ENCODE results near the gene NALCN.

GRCh38 chr13:101408992-101409656 lies 7.2 kb downstream of the NALCN start:
- no peak for TF ChIP-seq CTCF (IDR thresholded peaks at IDR 0.05; ENCODE audit: poor library complexity)
- no peak for TF ChIP-seq EZH2phosphoT487 (IDR thresholded peaks at IDR 0.05; ENCODE audit: low read depth, severe bottlenecking, unreplicated experiment)
- no peak for TF ChIP-seq EZH2 (IDR thresholded peaks at IDR 0.05; ENCODE audit: borderline replicate concordance)

Data from hepatocyte (in vitro differentiated cells).